Psoas muscle (tissue), 8 donors: ENCODE results near the gene SAAL1. TPM values are rescaled to one million over a fixed set of nuclear protein-coding genes. Genes with fewer than 3 reads are reported as not detected.
A peak's percentile ranks its signal among the peaks of the same experiment; 100 is the strongest.

Experiments used
- ATAC-seq, 4 donors: fragments of 200-7000 bp; cut with Tn5 transposase; one replicate each; pipeline ENCODE4 v1.9.1; 2020; ENCODE audit warnings: moderate library complexity in 3 of 4, mild to moderate bottlenecking in 2 of 4
- DNase-seq, 2 donors: peaks; one replicate each; pipeline ENCODE4 v3.0.0-alpha.2; 2020
- H3K27ac ChIP-seq: fragments of 200-600 bp; one replicate; pipeline ENCODE4 v1.8.0; 2022
- H3K27me3 ChIP-seq, 3 donors: fragments of 200-600 bp in 1 of 3; one replicate each; pipeline versions ENCODE4 v1.6.1 to v1.8.0; 2013 to 2022; ENCODE audit warnings: low read length in 2 of 3, mild to moderate bottlenecking in 2 of 3, moderate library complexity in 1 of 3; ENCODE audit not compliant: insufficient read depth in 3 of 3
- H3K36me3 ChIP-seq, 2 donors: fragments of 200-600 bp in 1 of 2; one replicate each; pipeline versions ENCODE4 v1.6.1 to v1.8.0; 2013 to 2022; ENCODE audit warnings: low read depth in 1 of 2, mild to moderate bottlenecking in 1 of 2, moderate library complexity in 1 of 2; ENCODE audit not compliant: insufficient read depth in 1 of 2
- H3K4me1 ChIP-seq: fragments of 200-600 bp; one replicate; pipeline ENCODE4 v1.8.0; 2022
- H3K4me3 ChIP-seq: fragments of 200-600 bp; one replicate; pipeline ENCODE4 v1.8.0; 2022; ENCODE audit warnings: mild to moderate bottlenecking
- H3K9me3 ChIP-seq: fragments of 200-600 bp; one replicate; pipeline ENCODE4 v1.8.0; 2022
- WGBS, 3 donors: extraction: QIAGEN DNeasy Blood & Tissue Kit; methylation state at CpG; one replicate each; pipeline versions ENCODE4 v1.1.6 to v1.1.7; 2013; 5-methylcytosine and 5-hydroxymethylcytosine counted together
- intact Hi-C, 2 donors: fragments of 100-400 bp; cut with DNase I; formaldehyde crosslinking; loops; one replicate each; pipeline versions ENCODE4 v1.11.0 to v1.14.2; 2022
- polyA plus RNA-seq, 3 donors: library from polyadenylated mRNA; stranded (reverse); fragments of 200-250 nt; gene quantifications; one replicate each; pipeline ENCODE4 v1.2.3, GENCODE V29; 2013
- total RNA-seq, 4 donors: library from RNA; stranded (reverse); fragmentation: NEBNext Ultra II Directional in 2 of 4; extraction: Animal tissue kit (Norgen Biotek cat#: 25700) in 2 of 4; gene quantifications; one replicate each; pipeline versions ENCODE4 v1.2.1 to v1.2.4, GENCODE V29; 2021 to 2023
- TF ChIP-seq, protein P1 (sequence below): fragments of 200-600 bp; IDR thresholded peaks from one replicate; pipeline ENCODE4 v1.8.0; 2022; ENCODE audit warnings: antibody characterized with exemption
- donor health status: healthy with polysubstance abuse.
- donor health status: DM: no; HTN: no; CAD: no; lungs with moderate emphysema.
- donor health status: Bipolar disorder and iron deficiency.
- donor health status: healthy.
- donor health status: DM: yes; HTN: yes; CAD: no.
- donor health status: DM: no; HTN: no; CAD: no.
- donor health status: DM: no; HTN: no; CAD: no.
- donor health status: DM: yes; HTN: yes; CAD: no.

Gene SAAL1
- total and polyA plus RNA-seq, 7 donors: 3.5 to 6.7 (median 5.3) TPM

DNA sequence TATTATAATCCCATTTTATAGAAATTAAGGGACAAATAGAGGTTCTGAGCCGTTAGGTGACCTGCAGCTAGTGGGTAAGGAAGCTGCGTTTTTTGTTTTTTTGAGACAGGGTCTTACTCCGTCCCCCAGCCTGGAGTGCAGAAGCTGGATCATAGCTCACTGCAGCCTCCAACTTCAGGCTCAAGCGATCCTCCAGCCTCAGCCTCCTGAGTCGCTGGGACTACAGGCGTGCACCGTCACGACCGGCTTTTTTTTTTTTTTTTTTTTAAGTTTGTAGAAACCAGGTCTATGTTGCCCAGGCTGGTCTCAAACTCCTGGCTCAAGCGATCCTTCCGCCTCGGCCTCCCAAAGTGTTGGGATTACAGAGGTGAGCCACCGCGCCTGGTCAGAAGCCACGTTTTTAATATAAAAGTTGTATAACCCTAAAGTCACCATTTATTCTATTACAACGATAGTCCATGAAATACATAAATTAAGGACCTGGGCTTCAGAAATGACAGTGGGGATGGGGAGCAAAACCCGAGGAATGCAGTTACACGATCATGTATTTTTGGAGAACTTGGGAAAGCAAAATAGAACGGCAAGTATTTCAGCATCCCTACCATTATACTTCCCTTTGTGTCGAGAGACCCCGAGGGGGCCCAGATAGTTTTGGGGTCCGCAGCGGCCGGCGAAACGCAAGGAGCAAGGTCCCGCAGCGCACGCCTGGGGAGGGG lies 638 bp downstream of the SAAL1 start:
- peak in 1 of 4 donors; percentile 20 for ATAC-seq
- H3K9me3 ChIP-seq: no peaks in the 10 kb centered on the region
- 20 to 24% (median 21%) methylated on average over 29 of the region's 29 CpGs for WGBS, 3 donors
- peak overlapping the region; percentile 92 for H3K4me3 ChIP-seq
- intact Hi-C loops: loop anchor here in 1 of 2 donors (10.0 kb wide), 1 partner anchor 90 kb away; the partner anchor contains the start of gene SERGEF
- peaks cover 9% of the 10 kb centered on the region for H3K4me1 ChIP-seq
- no peaks in the 10 kb centered on the region for H3K27me3 ChIP-seq
- peaks cover 0 to 35% of the 10 kb centered on the region in 2 donors for H3K36me3 ChIP-seq
- no peak for DNase-seq
- peak overlapping the region; percentile 73 for H3K27ac ChIP-seq
- TF ChIP-seq, protein P1, sequence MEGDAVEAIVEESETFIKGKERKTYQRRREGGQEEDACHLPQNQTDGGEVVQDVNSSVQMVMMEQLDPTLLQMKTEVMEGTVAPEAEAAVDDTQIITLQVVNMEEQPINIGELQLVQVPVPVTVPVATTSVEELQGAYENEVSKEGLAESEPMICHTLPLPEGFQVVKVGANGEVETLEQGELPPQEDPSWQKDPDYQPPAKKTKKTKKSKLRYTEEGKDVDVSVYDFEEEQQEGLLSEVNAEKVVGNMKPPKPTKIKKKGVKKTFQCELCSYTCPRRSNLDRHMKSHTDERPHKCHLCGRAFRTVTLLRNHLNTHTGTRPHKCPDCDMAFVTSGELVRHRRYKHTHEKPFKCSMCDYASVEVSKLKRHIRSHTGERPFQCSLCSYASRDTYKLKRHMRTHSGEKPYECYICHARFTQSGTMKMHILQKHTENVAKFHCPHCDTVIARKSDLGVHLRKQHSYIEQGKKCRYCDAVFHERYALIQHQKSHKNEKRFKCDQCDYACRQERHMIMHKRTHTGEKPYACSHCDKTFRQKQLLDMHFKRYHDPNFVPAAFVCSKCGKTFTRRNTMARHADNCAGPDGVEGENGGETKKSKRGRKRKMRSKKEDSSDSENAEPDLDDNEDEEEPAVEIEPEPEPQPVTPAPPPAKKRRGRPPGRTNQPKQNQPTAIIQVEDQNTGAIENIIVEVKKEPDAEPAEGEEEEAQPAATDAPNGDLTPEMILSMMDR: no peak

DNA sequence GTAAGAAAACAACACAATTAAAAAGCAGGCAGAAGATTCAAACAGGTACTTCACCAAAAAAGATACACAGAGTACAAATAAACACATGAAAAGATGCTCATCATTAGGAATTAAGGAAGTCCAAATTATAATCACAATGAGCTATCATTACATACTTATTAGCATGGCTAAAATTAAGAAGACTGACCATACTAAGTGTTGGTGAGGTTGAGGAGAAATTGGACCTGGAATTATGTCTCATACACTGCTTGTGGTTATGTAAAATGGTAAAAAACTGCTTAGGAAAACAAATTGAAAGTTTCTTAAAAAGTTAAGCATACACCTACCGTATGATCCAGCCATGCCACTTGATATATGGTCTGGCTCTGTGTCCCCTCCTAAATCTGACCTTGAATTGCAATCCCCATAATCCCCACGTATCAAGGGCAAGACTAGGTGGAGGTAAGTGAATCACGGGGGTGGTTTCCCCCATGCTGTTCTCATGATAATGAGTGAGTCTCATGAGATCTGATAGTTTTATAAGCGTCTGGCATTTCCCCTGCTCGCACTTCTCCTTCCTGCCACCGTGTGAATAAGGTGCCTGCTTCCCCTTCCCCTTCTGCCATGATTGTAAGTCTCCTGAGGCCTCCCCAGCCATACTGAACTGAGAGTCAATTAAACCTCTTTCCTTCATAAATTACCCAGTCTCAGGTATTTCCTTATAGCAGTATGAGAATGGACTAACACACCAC lies 4.8 kb downstream of the SAAL1 start:
- DNase-seq (no peak), ATAC-seq (no peak)
- peaks cover 9% of the 10 kb centered on the region for H3K4me1 ChIP-seq
- no peak overlapping the region for H3K27ac ChIP-seq
- TF ChIP-seq, protein P1: no peak
- no peak overlapping the region for H3K4me3 ChIP-seq
- no peaks in the 10 kb centered on the region for H3K27me3 ChIP-seq
- intact Hi-C loops: loop anchor here in 1 of 2 donors (10.0 kb wide), 1 partner anchor 86 kb away; the partner anchor contains the start of gene SERGEF
- peaks cover 4 to 48% of the 10 kb centered on the region in 2 donors for H3K36me3 ChIP-seq
- 46 to 77% (median 49%) methylated on average over 6 of the region's 6 CpGs for WGBS, 3 donors
- H3K9me3 ChIP-seq: no peaks in the 10 kb centered on the region

DNA sequence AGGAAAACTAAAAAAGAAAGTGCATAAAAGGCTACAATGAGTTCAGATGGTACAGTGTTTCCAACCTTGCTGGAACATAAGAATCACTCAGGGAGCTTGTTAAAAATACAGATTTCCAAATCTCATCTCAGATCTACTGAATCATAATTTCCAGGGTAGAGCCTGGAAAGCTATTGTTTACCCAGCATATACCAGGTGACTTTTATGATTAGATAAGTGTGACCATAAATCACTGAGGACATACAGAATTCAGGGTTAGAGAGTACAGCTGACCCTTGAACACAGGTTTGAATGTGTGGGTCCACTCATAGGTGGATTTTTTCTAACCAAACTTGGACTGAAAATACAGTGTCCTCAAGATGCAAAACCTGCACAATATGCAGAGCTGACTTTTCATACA lies 11.9 kb downstream of the SAAL1 start:
- no peak for DNase-seq
- no peak for ATAC-seq
- Histone ChIP-seq H3K36me3 (peaks cover 11 to 75% of the 10 kb centered on the region in 2 donors), H3K27me3 (no peaks in the 10 kb centered on the region), H3K4me3 (no peak overlapping the region), H3K4me1 (no peaks in the 10 kb centered on the region), H3K27ac (no peak overlapping the region), H3K9me3 (no peaks in the 10 kb centered on the region)
- TF ChIP-seq, protein P1: no peak
- intact Hi-C loops: no loop called here

DNA sequence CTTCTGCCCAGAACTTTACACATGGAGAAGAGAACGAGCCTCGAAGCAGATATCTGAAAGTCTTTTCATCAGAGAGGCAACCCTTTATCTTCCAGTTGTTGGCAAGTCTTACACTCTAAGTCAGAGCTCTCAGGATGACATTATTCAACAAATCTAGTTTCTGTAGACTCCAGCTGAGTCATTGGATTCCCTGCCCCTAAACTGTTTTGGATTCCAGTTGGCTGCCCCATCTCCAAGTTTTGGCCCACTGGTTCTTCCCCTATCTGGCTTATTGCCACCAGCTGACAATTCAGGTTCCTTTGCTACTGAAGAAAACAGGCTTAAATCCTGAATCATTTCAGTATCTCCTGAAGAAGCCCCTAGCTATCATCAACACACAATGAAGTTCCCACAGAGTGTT lies 14.2 kb downstream of the SAAL1 start:
- Histone ChIP-seq H3K27ac (no peak overlapping the region), H3K27me3 (no peaks in the 10 kb centered on the region), H3K36me3 (peaks cover 13 to 96% of the 10 kb centered on the region in 2 donors), H3K4me3 (no peak overlapping the region), H3K9me3 (no peaks in the 10 kb centered on the region), H3K4me1 (no peaks in the 10 kb centered on the region)
- TF ChIP-seq, protein P1: no peak
- 87 to 93% (median 91%) methylated on average over 2 of the region's 2 CpGs for WGBS, 3 donors
- ATAC-seq (no peak), DNase-seq (no peak)
- intact Hi-C loops: no loop called here
